Mesothelial cell of epicardium (in vitro differentiated cells): ENCODE results near the gene FFAR1. TPM values are rescaled to one million over a fixed set of nuclear protein-coding genes. Genes with fewer than 3 reads are reported as not detected.
A peak's percentile ranks its signal among the peaks of the same experiment; 100 is the strongest.

Experiments used
- DNase-seq, 2 experiments: peaks; one replicate each; pipeline ENCODE4 v3.0.0; 2021; ENCODE audit warnings: low spot score in 2 of 2; ENCODE audit not compliant: unreplicated experiment in 2 of 2
- H3K27ac Mint-ChIP-seq: 2 replicates; pipeline ENCODE4 v1.8.0; 2021; ENCODE audit warnings: mixed read lengths
- H3K27me3 Mint-ChIP-seq: 2 replicates; pipeline ENCODE4 v1.8.0; 2021; ENCODE audit warnings: low read depth, mixed read lengths
- H3K36me3 Mint-ChIP-seq: 2 replicates; pipeline ENCODE4 v1.8.0; 2021; ENCODE audit warnings: mixed read lengths
- H3K4me1 Mint-ChIP-seq: 2 replicates; pipeline ENCODE4 v1.8.0; 2021; ENCODE audit warnings: mixed read lengths
- H3K4me3 Mint-ChIP-seq: 2 replicates; pipeline ENCODE4 v1.8.0; 2021; ENCODE audit warnings: mild to moderate bottlenecking, moderate library complexity, mixed read lengths
- H3K9me3 Mint-ChIP-seq: 2 replicates; pipeline ENCODE4 v1.8.0; 2021; ENCODE audit warnings: mixed read lengths
- CTCF ChIP-seq: fragments of 200-600 bp; sonication (generic); IDR thresholded peaks from one replicate; pipeline ENCODE4 v1.5.0; 2021; ENCODE audit warnings: antibody characterized with exemption; ENCODE audit not compliant: unreplicated experiment
- total RNA-seq: library from RNA; stranded (reverse); gene quantifications from 3 replicates; pipeline ENCODE4 v1.2.1, GENCODE V29; 2021

FFAR1 gene
- total RNA-seq = 0.96 to 1.3 TPM (median 1.2 TPM) in 3 replicates

GRCh38 chr19:35347171-35347929 is at the start of gene FFAR1:
Gene FFAR1, plus strand, starts transcription at chr19:35347902. Its CDS starts 3,650 bp downstream, at chr19:35351552.
- H3K27ac Mint-ChIP-seq = peak within 1 kb of the TSS; percentile 72
- no peak for TF ChIP-seq CTCF
- DNase-seq = peak in 1 of 2 experiments; percentile 19
- no peaks in the 10 kb centered on the region for H3K9me3 Mint-ChIP-seq
- H3K4me3 Mint-ChIP-seq = no peak within 1 kb of the TSS
- peaks cover 9% of the 10 kb centered on the region for H3K4me1 Mint-ChIP-seq
- H3K27me3 Mint-ChIP-seq = no peaks in the 10 kb centered on the region
- peaks cover 5% of the 10 kb centered on the region for H3K36me3 Mint-ChIP-seq

- no peak overlapping the region for H3K4me3 Mint-ChIP-seq
- H3K27ac Mint-ChIP-seq = no peak overlapping the region
- DNase-seq = no peak
- TF ChIP-seq CTCF = no peak
- H3K9me3 Mint-ChIP-seq = no peaks in the 10 kb centered on the region
- H3K36me3 Mint-ChIP-seq = no peaks in the 10 kb centered on the region
- H3K4me1 Mint-ChIP-seq = peaks cover 21% of the 10 kb centered on the region
- no peaks in the 10 kb centered on the region for H3K27me3 Mint-ChIP-seq
Observed at GRCh38 chr19:35297922-35298321, 49.8 kb upstream of the FFAR1 start.

- Mint-ChIP-seq H3K9me3 (no peaks in the 10 kb centered on the region), H3K4me3 (no peak overlapping the region), H3K36me3 (no peaks in the 10 kb centered on the region), H3K4me1 (peaks cover 15% of the 10 kb centered on the region), H3K27ac (no peak overlapping the region), H3K27me3 (no peaks in the 10 kb centered on the region)
- DNase-seq = no peak
- no peak for TF ChIP-seq CTCF
Observed at GRCh38 chr19:35298561-35298972, 49.1 kb upstream of the FFAR1 start.

- TF ChIP-seq CTCF = no peak
- H3K9me3 Mint-ChIP-seq = no peaks in the 10 kb centered on the region
- no peak for DNase-seq
- H3K36me3 Mint-ChIP-seq = no peaks in the 10 kb centered on the region
- no peak overlapping the region for H3K4me3 Mint-ChIP-seq
- no peak overlapping the region for H3K27ac Mint-ChIP-seq
- H3K27me3 Mint-ChIP-seq = no peaks in the 10 kb centered on the region
- peaks cover 6% of the 10 kb centered on the region for H3K4me1 Mint-ChIP-seq
Observed at GRCh38 chr19:35299523-35300338, 48.0 kb upstream of the FFAR1 start.

- Mint-ChIP-seq H3K27me3 (no peaks in the 10 kb centered on the region), H3K36me3 (no peaks in the 10 kb centered on the region)
Observed at GRCh38 chr19:35300339-35300649, 47.4 kb upstream of the FFAR1 start.

More at GRCh38 chr19:35300339-35300649, 47.4 kb upstream of the FFAR1 start:
- TF ChIP-seq CTCF = no peak
- Mint-ChIP-seq H3K4me1 (peaks cover under 1% of the 10 kb centered on the region), H3K4me3 (no peak overlapping the region), H3K9me3 (no peaks in the 10 kb centered on the region), H3K27ac (no peak overlapping the region)
- DNase-seq = no peak
